H1 (cell line): Measurements from ENCODE around the gene RASSF10. TPM values are rescaled to one million over a fixed set of nuclear protein-coding genes. Genes with fewer than 3 reads are reported as not detected.

ENCODE experiments used
- CTCF ChIA-PET: fragments of 300-600 bp; sonication (Branson Sonifier 250); formaldehyde crosslinking; loops from one replicate; lab custom pipeline; 2021; ENCODE audit not compliant: partially characterized antibody; lab: Charles Lee
- POLR2A ChIA-PET: fragments of 300-600 bp; sonication (Branson Sonifier 250); formaldehyde crosslinking; loops from one replicate; lab custom pipeline; 2021; ENCODE audit warnings: inconsistent platforms; ENCODE audit not compliant: partially characterized antibody; lab: Charles Lee
- DNase-seq, 2 experiments: peaks; one replicate each; pipeline versions ENCODE4 v3.0.0 to v3.0.0-alpha.2; 2010 to 2022; ENCODE audit warnings: low spot score in 2 of 2, low read depth in 1 of 2, mixed read lengths in 1 of 2
- FAIRE-seq: peaks from 2 replicates; lab custom pipeline; 2011; peaks lifted over from hg19 to GRCh38; lab: Jason Lieb, UNC
- H2AFZ ChIP-seq: 2 replicates; pipeline ENCODE4 v1.8.1; 2012; ENCODE audit warnings: low read length, inconsistent platforms
- H2AK5ac ChIP-seq: 2 replicates; pipeline ENCODE4 v1.6.1; 2013; ENCODE audit warnings: low read depth, low read length
- H2BK120ac ChIP-seq: replicated peaks from 2 replicates; pipeline ENCODE3; 2013; ENCODE audit warnings: low read depth, low read length, inconsistent platforms
- H2BK12ac ChIP-seq: 2 replicates; pipeline ENCODE4 v1.6.1; 2013; ENCODE audit warnings: low read depth, low read length
- H2BK15ac ChIP-seq: 2 replicates; pipeline ENCODE4 v1.6.1; 2013; ENCODE audit warnings: low read length
- H2BK20ac ChIP-seq: 2 replicates; pipeline ENCODE4 v1.6.1; 2013; ENCODE audit warnings: low read length
- H2BK5ac ChIP-seq: 2 replicates; pipeline ENCODE4 v1.6.1; 2013; ENCODE audit warnings: low read depth, low read length
- H3K14ac ChIP-seq: 2 replicates; pipeline ENCODE4 v1.6.1; 2013; ENCODE audit warnings: inconsistent platforms; ENCODE audit not compliant: insufficient read length
- H3K18ac ChIP-seq: 2 replicates; pipeline ENCODE4 v1.6.1; 2013; ENCODE audit warnings: low read length; ENCODE audit errors: extremely low read depth
- H3K23ac ChIP-seq: 2 replicates; pipeline ENCODE4 v1.6.1; 2013; ENCODE audit warnings: inconsistent platforms; ENCODE audit not compliant: insufficient read length
- H3K23me2 ChIP-seq: 2 replicates; pipeline ENCODE4 v1.6.1; 2013; ENCODE audit warnings: low read depth, low read length
- H3K27ac ChIP-seq: 2 replicates; pipeline ENCODE4 v1.6.1; 2011; ENCODE audit warnings: low read depth, low read length, inconsistent platforms
- H3K27me3 ChIP-seq, 4 experiments: replicated peaks in 1 of 4; 1 replicate in 1 of 4; 2 replicates in 3 of 4; pipeline versions ENCODE4 v1.6.1 to v1.8.1; 2011 to 2013; ENCODE audit warnings: low read length in 3 of 4, mild to moderate bottlenecking in 3 of 4, inconsistent platforms in 2 of 4, mixed read lengths in 2 of 4, moderate library complexity in 1 of 4; ENCODE audit not compliant: control insufficient read depth in 3 of 4, insufficient read depth in 3 of 4; ENCODE audit errors: extremely low read depth in 1 of 4
- H3K36me3 ChIP-seq, 4 experiments: 2 replicates each; pipeline versions ENCODE4 v1.6.1 to v1.8.1; 2011 to 2013; ENCODE audit warnings: mild to moderate bottlenecking in 4 of 4, low read length in 3 of 4, moderate library complexity in 2 of 4, control low read depth in 1 of 4, inconsistent platforms in 1 of 4; ENCODE audit not compliant: insufficient read depth in 4 of 4, control insufficient read depth in 2 of 4
- H3K4ac ChIP-seq: replicated peaks from 2 replicates; pipeline ENCODE3; 2013; ENCODE audit warnings: low read length, low read depth, mixed read lengths, inconsistent platforms; ENCODE audit not compliant: insufficient read length
- H3K4me1 ChIP-seq, 4 experiments: replicated peaks in 1 of 4; 1 replicate in 1 of 4; 2 replicates in 3 of 4; pipeline versions ENCODE4 v1.6.1 to v1.8.1; 2011 to 2013; ENCODE audit warnings: low read length in 3 of 4, inconsistent platforms in 2 of 4, mixed read lengths in 1 of 4; ENCODE audit not compliant: insufficient read depth in 4 of 4, control insufficient read depth in 3 of 4
- H3K4me2 ChIP-seq, 2 experiments: 2 replicates each; pipeline versions ENCODE4 v1.6.1 to v1.8.1; 2011 to 2013; ENCODE audit warnings: low read depth in 2 of 2, low read length in 2 of 2, control low read depth in 1 of 2, inconsistent platforms in 1 of 2, mild to moderate bottlenecking in 1 of 2; ENCODE audit not compliant: insufficient read depth in 1 of 2
- H3K4me3 ChIP-seq, 4 experiments: fragments of 200-600, 300-600 bp in 1 of 4; sonication (generic), shearing (Covaris generic), sonication (Bioruptor Twin) in 1 of 4; 2 replicates each; pipeline versions ENCODE4 v1.5.1 to v1.8.1; 2011 to 2016; ENCODE audit warnings: low read length in 4 of 4, low read depth in 3 of 4, control low read depth in 2 of 4, inconsistent platforms in 2 of 4, mild to moderate bottlenecking in 2 of 4, mixed read lengths in 1 of 4, moderate library complexity in 1 of 4; ENCODE audit not compliant: insufficient read depth in 2 of 4; ENCODE audit errors: extremely low read depth in 1 of 4
- H3K56ac ChIP-seq: replicated peaks from 2 replicates; pipeline ENCODE3; 2013; ENCODE audit warnings: low read depth, mild to moderate bottlenecking, mixed read lengths, low read length, inconsistent platforms; ENCODE audit not compliant: insufficient read length
- H3K79me1 ChIP-seq: 2 replicates; pipeline ENCODE4 v1.6.1; 2013; ENCODE audit warnings: low read depth, low read length, control low read depth
- H3K79me2 ChIP-seq, 2 experiments: 2 replicates each; pipeline versions ENCODE4 v1.6.1 to v1.8.1; 2012 to 2013; ENCODE audit warnings: low read length in 2 of 2, mild to moderate bottlenecking in 2 of 2, inconsistent platforms in 1 of 2; ENCODE audit not compliant: insufficient read depth in 2 of 2, control insufficient read depth in 1 of 2
- H3K9ac ChIP-seq, 4 experiments: replicated peaks in 1 of 4; 1 replicate in 1 of 4; 2 replicates in 3 of 4; pipeline versions ENCODE4 v1.6.1 to v1.8.1; 2011 to 2013; ENCODE audit warnings: low read depth in 3 of 4, low read length in 3 of 4, control low read depth in 2 of 4, mild to moderate bottlenecking in 2 of 4, moderate library complexity in 2 of 4, inconsistent platforms in 1 of 4; ENCODE audit errors: extremely low read depth in 1 of 4
- H3K9me3 ChIP-seq, 2 experiments: 2 replicates each; pipeline versions ENCODE4 v1.6.1 to v1.8.1; 2012 to 2013; ENCODE audit warnings: mild to moderate bottlenecking in 2 of 2, moderate library complexity in 2 of 2, control low read depth in 1 of 2, inconsistent platforms in 1 of 2, low read depth in 1 of 2, low read length in 1 of 2, mixed read lengths in 1 of 2; ENCODE audit not compliant: insufficient read depth in 2 of 2
- H4K20me1 ChIP-seq, 2 experiments: replicated peaks in 1 of 2; 2 replicates each; pipeline versions ENCODE3 to v1.8.1; 2011 to 2013; ENCODE audit warnings: inconsistent platforms in 2 of 2, low read length in 2 of 2, mild to moderate bottlenecking in 1 of 2; ENCODE audit not compliant: insufficient read depth in 2 of 2, control insufficient read depth in 1 of 2
- H4K5ac ChIP-seq: 2 replicates; pipeline ENCODE4 v1.6.1; 2013; ENCODE audit warnings: low read length, low read depth, mixed read lengths, inconsistent platforms; ENCODE audit not compliant: insufficient read length
- H4K8ac ChIP-seq: 2 replicates; pipeline ENCODE4 v1.8.0; 2013; ENCODE audit warnings: mild to moderate bottlenecking, moderate library complexity, low read length, inconsistent platforms; ENCODE audit not compliant: insufficient read depth; ENCODE audit errors: extremely low read depth
- H4K91ac ChIP-seq: replicated peaks from 2 replicates; pipeline ENCODE3; 2013; ENCODE audit warnings: low read length, mixed read lengths, inconsistent platforms; ENCODE audit not compliant: insufficient read length
- EGR1 ChIP-seq: IDR thresholded peaks from 2 replicates; pipeline ENCODE4 v1.6.1; 2011; ENCODE audit warnings: low read depth, low read length, borderline replicate concordance
- HDAC6 ChIP-seq: IDR thresholded peaks from one replicate; pipeline ENCODE4 v1.7.1; 2012; ENCODE audit warnings: low read depth, mild to moderate bottlenecking, inconsistent platforms, low read length, moderate library complexity
- PHF8 ChIP-seq: fragments of 200-600 bp; sonication (generic); conservative IDR thresholded peaks from 2 replicates; pipeline ENCODE4 v1.7.1; 2012; ENCODE audit warnings: low read depth, mild to moderate bottlenecking, inconsistent platforms, low read length, moderate library complexity
- POU5F1 ChIP-seq: IDR thresholded peaks from 2 replicates; pipeline ENCODE4 v1.6.1; 2011; ENCODE audit warnings: low read depth, mild to moderate bottlenecking, low read length, moderate library complexity
- TBP ChIP-seq: IDR thresholded peaks from 2 replicates; pipeline ENCODE4 v1.6.1; 2011; ENCODE audit warnings: low read depth, low read length, improper control_type of control experiment
- USF2 ChIP-seq: IDR thresholded peaks from 2 replicates; pipeline ENCODE4 v1.6.1; 2011; ENCODE audit warnings: low read length, improper control_type of control experiment
- WGBS, 2 experiments: shearing (Covaris generic) in 1 of 2; methylation state at CpG; one replicate each; pipeline versions ENCODE4 v1.1.6 to v1.1.7; 2013 to 2015; ENCODE audit warnings: low lambda C conversion rate in 2 of 2, mixed read lengths in 2 of 2, inconsistent platforms in 1 of 2, low coverage in 1 of 2, missing lambda C conversion rate in 1 of 2; ENCODE audit not compliant: insufficient replicate concordance in 2 of 2, insufficient coverage in 1 of 2, insufficient read length in 1 of 2; ENCODE audit errors: extremely low coverage in 1 of 2, missing lambda C conversion rate in 1 of 2; 5-methylcytosine and 5-hydroxymethylcytosine counted together
- polyA plus RNA-seq, 7 experiments: library from polyadenylated mRNA; depleted of rRNA in 3 of 7; stranded (reverse) in 5 of 7; unstranded in 2 of 7; fragments of >200 nt in 5 of 7; fragments of 200-250 nt in 2 of 7; gene quantifications; 1 replicate in 5 of 7; 2 replicates in 1 of 7; 4 replicates in 1 of 7; pipeline versions ENCODE4 v1.2.1 to v1.2.3, GENCODE V29; 2011 to 2013; ENCODE audit warnings: missing spikeins in 2 of 7, mixed read lengths in 2 of 7
- total RNA-seq: library from RNA; stranded (reverse); fragmentation: NEBNext Ultra II Directional; extraction: Animal tissue kit (Norgen Biotek cat#: 25700); gene quantifications from 2 replicates; pipeline ENCODE4 v1.2.1, GENCODE V29; 2021
- TF ChIP-seq, protein P1 (sequence below), 3 experiments: IDR thresholded peaks; 1 replicate in 2 of 3; 2 replicates in 1 of 3; pipeline versions ENCODE4 v1.5.1 to v1.6.1; 2011; ENCODE audit warnings: low read length in 3 of 3, mild to moderate bottlenecking in 3 of 3, inconsistent platforms in 2 of 3, low read depth in 1 of 3, moderate library complexity in 1 of 3; ENCODE audit not compliant: insufficient read depth in 1 of 3; ENCODE audit errors: control extremely low read depth in 1 of 3

Gene RASSF10
- total and polyA plus RNA-seq, 2 of the 8 experiments (the other 6 are each of a cell fraction or from before 2014, with no cell fraction given): 0.51 to 1.8 TPM

DNA sequence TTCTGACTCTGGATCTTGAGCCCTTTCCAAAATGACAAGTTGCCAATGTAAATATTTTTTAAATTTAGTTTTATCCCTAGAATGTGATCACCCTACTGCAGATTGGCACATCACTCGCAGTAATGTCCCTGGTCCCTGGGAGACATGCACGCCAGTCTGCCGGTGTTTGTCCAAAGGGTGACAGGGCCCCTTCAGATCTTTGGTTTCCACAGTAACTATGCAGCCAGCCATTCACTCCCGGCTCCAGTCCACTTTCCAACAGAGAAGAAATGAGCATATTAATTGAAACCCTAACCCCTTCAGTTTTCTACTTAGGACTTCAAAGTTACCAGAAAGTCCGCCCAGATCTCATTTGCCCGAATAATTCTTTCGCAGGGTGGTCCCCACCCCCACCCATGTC is 25.8 kb upstream of the RASSF10 start:
- no peak overlapping the region for H2AK5ac ChIP-seq
- H4K91ac ChIP-seq: no peak overlapping the region
- 92% methylated on average over 7 of the region's 7 CpGs; no CpG with 5 or more reads in 1 of the 2 experiments for WGBS, 2 experiments
- no peaks in the 10 kb centered on the region for H3K36me3 ChIP-seq
- H3K79me2 ChIP-seq: no peaks in the 10 kb centered on the region
- H2AFZ ChIP-seq: no peak overlapping the region
- no peak overlapping the region for H3K4me3 ChIP-seq
- H4K8ac ChIP-seq: no peak overlapping the region
- FAIRE-seq: no peak
- no peak overlapping the region for H2BK5ac ChIP-seq
- no peaks in the 10 kb centered on the region for H3K9me3 ChIP-seq
- H3K23ac ChIP-seq: no peak overlapping the region
- no peaks in the 10 kb centered on the region for H3K79me1 ChIP-seq
- H2BK12ac ChIP-seq: no peak overlapping the region
- H3K9ac ChIP-seq: no peak overlapping the region
- H3K4ac ChIP-seq: no peak overlapping the region
- no peak overlapping the region for H3K27ac ChIP-seq
- no peak overlapping the region for H3K56ac ChIP-seq
- ChIA-PET CTCF (interaction anchor here (0.6 to 13.1 kb wide), 2 partner anchors 18 to 227 kb away, joined by 3 to 116 read pairs; no protein-coding TSS in a partner anchor), POLR2A (no interaction called here)
- no peak overlapping the region for H2BK15ac ChIP-seq
- no peaks in the 10 kb centered on the region; a peak in 1 of 7 replicates for H3K4me1 ChIP-seq
- DNase-seq: no peak
- no peak overlapping the region for H3K4me2 ChIP-seq
- no peak overlapping the region for H3K18ac ChIP-seq
- no peaks in the 10 kb centered on the region for H3K27me3 ChIP-seq
- no peak overlapping the region for H3K14ac ChIP-seq
- H3K23me2 ChIP-seq: no peaks in the 10 kb centered on the region; the same call in 1 of the 2 replicates
- H2BK120ac ChIP-seq: no peak overlapping the region
- no peak overlapping the region for H2BK20ac ChIP-seq
- no peak for TF ChIP-seq PHF8
- TF ChIP-seq POU5F1: no peak
- TF ChIP-seq, protein P1, sequence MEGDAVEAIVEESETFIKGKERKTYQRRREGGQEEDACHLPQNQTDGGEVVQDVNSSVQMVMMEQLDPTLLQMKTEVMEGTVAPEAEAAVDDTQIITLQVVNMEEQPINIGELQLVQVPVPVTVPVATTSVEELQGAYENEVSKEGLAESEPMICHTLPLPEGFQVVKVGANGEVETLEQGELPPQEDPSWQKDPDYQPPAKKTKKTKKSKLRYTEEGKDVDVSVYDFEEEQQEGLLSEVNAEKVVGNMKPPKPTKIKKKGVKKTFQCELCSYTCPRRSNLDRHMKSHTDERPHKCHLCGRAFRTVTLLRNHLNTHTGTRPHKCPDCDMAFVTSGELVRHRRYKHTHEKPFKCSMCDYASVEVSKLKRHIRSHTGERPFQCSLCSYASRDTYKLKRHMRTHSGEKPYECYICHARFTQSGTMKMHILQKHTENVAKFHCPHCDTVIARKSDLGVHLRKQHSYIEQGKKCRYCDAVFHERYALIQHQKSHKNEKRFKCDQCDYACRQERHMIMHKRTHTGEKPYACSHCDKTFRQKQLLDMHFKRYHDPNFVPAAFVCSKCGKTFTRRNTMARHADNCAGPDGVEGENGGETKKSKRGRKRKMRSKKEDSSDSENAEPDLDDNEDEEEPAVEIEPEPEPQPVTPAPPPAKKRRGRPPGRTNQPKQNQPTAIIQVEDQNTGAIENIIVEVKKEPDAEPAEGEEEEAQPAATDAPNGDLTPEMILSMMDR (IDR thresholded peaks at IDR 0.05; ENCODE audit: control extremely low read depth in 1 of 3, insufficient read depth in 1 of 3, low read depth in 1 of 3, low read length in 3 of 3): no peak
- no peak for TF ChIP-seq HDAC6
- no peak for TF ChIP-seq TBP
- no peak for TF ChIP-seq USF2
- no peak for TF ChIP-seq EGR1
- H4K5ac ChIP-seq: no peak overlapping the region
- H4K20me1 ChIP-seq: no peaks in the 10 kb centered on the region
